Activated B cell treated with CpG ODN at 0.5 μM for 24 hours (primary cell): ENCODE data around the gene BMP8A. TPM values are rescaled to one million over a fixed set of nuclear protein-coding genes. Genes with fewer than 3 reads are reported as not detected.

Experiments
- ATAC-seq: fragments of 200-7000 bp; cut with Tn5 transposase; one replicate; pipeline ENCODE4 v1.10.0; 2021; ENCODE audit warnings: low read depth, mild to moderate bottlenecking, moderate library complexity
- CTCF ChIA-PET: fragments of 350-600 bp; sonication (Branson Sonifier 250); formaldehyde crosslinking; loops from one replicate; lab custom pipeline; 2021; ENCODE audit warnings: antibody characterized with exemption; lab: Charles Lee
- POLR2A ChIA-PET: fragments of 350-600 bp; sonication (Branson Sonifier 250); formaldehyde crosslinking; loops from one replicate; lab custom pipeline; 2021; ENCODE audit warnings: antibody characterized with exemption; lab: Charles Lee
- DNase-seq: peaks from one replicate; pipeline ENCODE4 v3.0.0; 2022
- H3K27ac Mint-ChIP-seq: one replicate; pipeline ENCODE4 v1.8.0; 2020; ENCODE audit warnings: mixed read lengths
- H3K27me3 Mint-ChIP-seq: one replicate; pipeline ENCODE4 v1.8.0; 2021; ENCODE audit warnings: mixed read lengths
- H3K36me3 Mint-ChIP-seq: one replicate; pipeline ENCODE4 v1.8.0; 2021; ENCODE audit warnings: low read depth, mixed read lengths
- H3K4me1 Mint-ChIP-seq: one replicate; pipeline ENCODE4 v1.8.0; 2021; ENCODE audit warnings: mixed read lengths
- H3K4me3 Mint-ChIP-seq: one replicate; pipeline ENCODE4 v1.8.0; 2020; ENCODE audit warnings: mild to moderate bottlenecking, mixed read lengths
- H3K9me3 Mint-ChIP-seq: one replicate; pipeline ENCODE4 v1.8.0; 2020; ENCODE audit warnings: mixed read lengths
- intact Hi-C: fragments of 100-400 bp; cut with micrococcal nuclease; formaldehyde crosslinking; loops from one replicate; pipeline ENCODE4 v1.15.1; 2024
- total RNA-seq: library from RNA; stranded (reverse); gene quantifications from 2 replicates; pipeline ENCODE4 v1.2.3, GENCODE V29; 2022
- TF ChIP-seq, protein P1 (sequence below): fragments of 200-600 bp; IDR thresholded peaks from one replicate; pipeline ENCODE4 v1.8.0; 2022; ENCODE audit warnings: antibody characterized with exemption, mild to moderate bottlenecking

The BMP8A gene
- total RNA-seq, 1 donor from 2014 or later: 0.20 TPM

GRCh38 chr1:39562886-39563285, 71.5 kb downstream of the BMP8A start:
- TF ChIP-seq, protein P1, sequence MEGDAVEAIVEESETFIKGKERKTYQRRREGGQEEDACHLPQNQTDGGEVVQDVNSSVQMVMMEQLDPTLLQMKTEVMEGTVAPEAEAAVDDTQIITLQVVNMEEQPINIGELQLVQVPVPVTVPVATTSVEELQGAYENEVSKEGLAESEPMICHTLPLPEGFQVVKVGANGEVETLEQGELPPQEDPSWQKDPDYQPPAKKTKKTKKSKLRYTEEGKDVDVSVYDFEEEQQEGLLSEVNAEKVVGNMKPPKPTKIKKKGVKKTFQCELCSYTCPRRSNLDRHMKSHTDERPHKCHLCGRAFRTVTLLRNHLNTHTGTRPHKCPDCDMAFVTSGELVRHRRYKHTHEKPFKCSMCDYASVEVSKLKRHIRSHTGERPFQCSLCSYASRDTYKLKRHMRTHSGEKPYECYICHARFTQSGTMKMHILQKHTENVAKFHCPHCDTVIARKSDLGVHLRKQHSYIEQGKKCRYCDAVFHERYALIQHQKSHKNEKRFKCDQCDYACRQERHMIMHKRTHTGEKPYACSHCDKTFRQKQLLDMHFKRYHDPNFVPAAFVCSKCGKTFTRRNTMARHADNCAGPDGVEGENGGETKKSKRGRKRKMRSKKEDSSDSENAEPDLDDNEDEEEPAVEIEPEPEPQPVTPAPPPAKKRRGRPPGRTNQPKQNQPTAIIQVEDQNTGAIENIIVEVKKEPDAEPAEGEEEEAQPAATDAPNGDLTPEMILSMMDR: no peak
- Mint-ChIP-seq H3K9me3 (no peaks in the 10 kb centered on the region), H3K4me3 (no peak overlapping the region), H3K27ac (no peak overlapping the region), H3K27me3 (no peaks in the 10 kb centered on the region), H3K36me3 (peaks cover 95% of the 10 kb centered on the region), H3K4me1 (peaks cover 6% of the 10 kb centered on the region)
- no peak for DNase-seq
- no peak for ATAC-seq
- ChIA-PET CTCF (no interaction called here), POLR2A (no interaction called here)
- intact Hi-C loops: no loop called here

GRCh38 chr1:39563669-39564068, 72.2 kb downstream of the BMP8A start:
- H3K4me1 Mint-ChIP-seq: peaks cover 6% of the 10 kb centered on the region
- H3K4me3 Mint-ChIP-seq: no peak overlapping the region
- H3K27ac Mint-ChIP-seq: no peak overlapping the region
- H3K9me3 Mint-ChIP-seq: no peaks in the 10 kb centered on the region
- ChIA-PET POLR2A (interaction anchor here (1.1 kb wide), 1 partner anchor 9 kb away, joined by 6 read pairs; no protein-coding TSS in a partner anchor), CTCF (no interaction called here)
- DNase-seq: no peak
- intact Hi-C loops: no loop called here
- H3K36me3 Mint-ChIP-seq: peaks cover 97% of the 10 kb centered on the region
- H3K27me3 Mint-ChIP-seq: no peaks in the 10 kb centered on the region
- TF ChIP-seq, protein P1: no peak
- no peak for ATAC-seq

GRCh38 chr1:39564340-39564739, 72.9 kb downstream of the BMP8A start:
- intact Hi-C loops: no loop called here
- DNase-seq (no peak), ATAC-seq (no peak)
- no peak overlapping the region for H3K27ac Mint-ChIP-seq
- POLR2A ChIA-PET: interaction anchor here (1.1 kb wide), 1 partner anchor 9 kb away, joined by 6 read pairs; no protein-coding TSS in a partner anchor
- H3K4me3 Mint-ChIP-seq: no peak overlapping the region
- H3K9me3 Mint-ChIP-seq: no peaks in the 10 kb centered on the region
- H3K36me3 Mint-ChIP-seq: peaks cover 97% of the 10 kb centered on the region
- H3K27me3 Mint-ChIP-seq: no peaks in the 10 kb centered on the region
- CTCF ChIA-PET: no interaction called here
- peaks cover 3% of the 10 kb centered on the region for H3K4me1 Mint-ChIP-seq
- TF ChIP-seq, protein P1: no peak

GRCh38 chr1:39564941-39565340, 73.5 kb downstream of the BMP8A start:
- ATAC-seq (no peak), DNase-seq (no peak)
- Mint-ChIP-seq H3K9me3 (no peaks in the 10 kb centered on the region), H3K4me3 (no peak overlapping the region), H3K36me3 (peaks cover 97% of the 10 kb centered on the region), H3K4me1 (no peaks in the 10 kb centered on the region), H3K27me3 (no peaks in the 10 kb centered on the region), H3K27ac (no peak overlapping the region)
- CTCF ChIA-PET: no interaction called here
- POLR2A ChIA-PET: interaction anchor here (1.1 kb wide), 1 partner anchor 8 kb away, joined by 6 read pairs; no protein-coding TSS in a partner anchor
- intact Hi-C loops: no loop called here
- TF ChIP-seq, protein P1: no peak

DNA sequence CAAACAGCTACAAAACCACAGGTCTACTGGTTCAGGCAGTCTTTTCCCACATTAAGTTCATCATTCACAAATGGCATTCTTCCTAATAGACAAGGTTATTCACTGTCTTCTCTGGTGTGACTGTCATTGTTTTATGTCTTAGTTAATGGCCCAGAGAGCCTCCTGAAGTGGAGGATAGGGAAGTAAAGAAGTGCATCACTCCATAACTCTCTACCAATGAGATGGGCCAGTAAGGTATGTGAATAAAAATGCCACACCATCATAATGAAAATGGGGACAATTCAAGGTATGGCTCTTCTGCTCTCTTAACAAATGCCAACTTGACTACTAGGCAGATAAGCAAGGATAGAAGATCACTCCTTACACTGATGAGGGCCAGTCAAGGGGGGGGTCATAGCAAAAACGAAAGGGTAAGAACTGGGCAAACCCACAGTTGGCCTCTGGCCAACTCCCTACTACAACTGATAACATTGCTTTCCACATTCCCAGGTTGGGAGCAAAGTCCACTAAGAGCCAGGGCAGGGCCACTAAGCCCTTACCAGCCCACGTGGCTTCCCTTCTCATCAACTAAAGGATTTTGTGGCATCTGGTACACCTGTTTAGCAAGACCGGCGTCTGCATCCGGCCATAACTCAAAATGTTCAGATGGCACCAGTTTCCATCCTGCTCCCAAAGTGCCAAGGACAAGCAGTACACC, 75.2 kb downstream of the BMP8A start:
- TF ChIP-seq, protein P1: no peak
- no peaks in the 10 kb centered on the region for H3K27me3 Mint-ChIP-seq
- no peaks in the 10 kb centered on the region for H3K9me3 Mint-ChIP-seq
- peaks cover 97% of the 10 kb centered on the region for H3K36me3 Mint-ChIP-seq
- CTCF ChIA-PET: no interaction called here
- DNase-seq: no peak
- H3K27ac Mint-ChIP-seq: no peak overlapping the region
- POLR2A ChIA-PET: no interaction called here
- intact Hi-C loops: no loop called here
- no peaks in the 10 kb centered on the region for H3K4me1 Mint-ChIP-seq
- H3K4me3 Mint-ChIP-seq: no peak overlapping the region
- ATAC-seq: no peak
